Progenitor cell of endocrine pancreas (in vitro differentiated cells): Measurements from ENCODE around the gene CTBP2. TPM values are rescaled to one million over a fixed set of nuclear protein-coding genes. Genes with fewer than 3 reads are reported as not detected.

Experiments used
- DNase-seq: peaks from one replicate; pipeline ENCODE4 v3.0.0; 2021; ENCODE audit warnings: low spot score; ENCODE audit not compliant: unreplicated experiment
- H3K27ac Mint-ChIP-seq: 2 replicates; pipeline ENCODE4 v1.8.0; 2021; ENCODE audit warnings: mild to moderate bottlenecking, moderate library complexity, mixed read lengths
- H3K27me3 Mint-ChIP-seq: 2 replicates; pipeline ENCODE4 v1.8.0; 2021; ENCODE audit warnings: mixed read lengths
- H3K36me3 Mint-ChIP-seq: 2 replicates; pipeline ENCODE4 v1.8.0; 2022; ENCODE audit warnings: mixed read lengths; ENCODE audit not compliant: insufficient read depth
- H3K4me1 Mint-ChIP-seq: 2 replicates; pipeline ENCODE4 v1.8.0; 2021; ENCODE audit warnings: low read depth, mixed read lengths
- H3K4me3 Mint-ChIP-seq: 2 replicates; pipeline ENCODE4 v1.8.0; 2021; ENCODE audit warnings: low read depth, mild to moderate bottlenecking, moderate library complexity, mixed read lengths
- H3K9me3 Mint-ChIP-seq: 2 replicates; pipeline ENCODE4 v1.8.0; 2021; ENCODE audit warnings: low read depth, mixed read lengths
- CTCF ChIP-seq: fragments of 200-600 bp; sonication (generic); IDR thresholded peaks from one replicate; pipeline ENCODE4 v1.5.0; 2021; ENCODE audit warnings: antibody characterized with exemption, mild to moderate bottlenecking; ENCODE audit not compliant: unreplicated experiment
- total RNA-seq: library from RNA; stranded (reverse); gene quantifications from 2 replicates; pipeline ENCODE4 v1.2.1, GENCODE V29; 2021

Gene CTBP2
- total RNA-seq, 1 donor from 2014 or later = 182 TPM

GRCh38 chr10:125049216-125049881 lies 111.0 kb downstream of the CTBP2 start:
- no peak for DNase-seq
- Mint-ChIP-seq H3K36me3 (peaks cover 12% of the 10 kb centered on the region), H3K27me3 (no peaks in the 10 kb centered on the region), H3K9me3 (no peaks in the 10 kb centered on the region), H3K4me1 (peaks cover 50% of the 10 kb centered on the region), H3K27ac (peak overlapping the region; percentile 96), H3K4me3 (peak overlapping the region; percentile 14)
- TF ChIP-seq CTCF = no peak

GRCh38 chr10:125048094-125048864 lies 112.1 kb downstream of the CTBP2 start:
- peak; percentile 86 for DNase-seq
- TF ChIP-seq CTCF = peak; percentile 96
- Mint-ChIP-seq H3K27ac (peak overlapping the region; percentile 30), H3K27me3 (no peaks in the 10 kb centered on the region), H3K4me3 (no peak overlapping the region), H3K36me3 (peaks cover 12% of the 10 kb centered on the region), H3K9me3 (no peaks in the 10 kb centered on the region), H3K4me1 (peaks cover 45% of the 10 kb centered on the region)

- no peaks in the 10 kb centered on the region for H3K27me3 Mint-ChIP-seq
- no peaks in the 10 kb centered on the region for H3K9me3 Mint-ChIP-seq
- H3K4me3 Mint-ChIP-seq = no peak overlapping the region
- peaks cover 41% of the 10 kb centered on the region for H3K4me1 Mint-ChIP-seq
- no peak for DNase-seq
- peaks cover 6% of the 10 kb centered on the region for H3K36me3 Mint-ChIP-seq
- no peak for TF ChIP-seq CTCF
- H3K27ac Mint-ChIP-seq = no peak overlapping the region
Measured at GRCh38 chr10:125043841-125044658, 116.3 kb downstream of the CTBP2 start.

GRCh38 chr10:125041856-125042506 lies 118.4 kb downstream of the CTBP2 start:
- Mint-ChIP-seq H3K36me3 (peaks cover 14% of the 10 kb centered on the region), H3K4me1 (peaks cover 27% of the 10 kb centered on the region), H3K4me3 (no peak overlapping the region), H3K27me3 (no peaks in the 10 kb centered on the region), H3K27ac (peak overlapping the region; percentile 84), H3K9me3 (no peaks in the 10 kb centered on the region)
- no peak for DNase-seq
- TF ChIP-seq CTCF = no peak
